ENCODE measurements around the gene ERFE. TPM values are rescaled to one million over a fixed set of nuclear protein-coding genes. Genes with fewer than 3 reads are reported as not detected.

ERFE gene
- total RNA-seq, 1 donor from 2014 or later = 0.44 TPM

- Histone ChIP-seq H3K9me3 (replicated peaks) (peaks cover 10% of the 10 kb centered on the region), H3K36me3 (no peaks in the 10 kb centered on the region), H3K27ac (replicated peaks) (no peak overlapping the region), H3K4me1 (peaks cover 11% of the 10 kb centered on the region), H3K27me3 (ENCODE audit: low read depth) (peaks cover 59% of the 10 kb centered on the region), H3K4me3 (no peak overlapping the region)
- intact Hi-C loops (cut with micrococcal nuclease) = no loop called here
- peak; percentile 7 for DNase-seq
- TF ChIP-seq CTCF (IDR thresholded peaks at IDR 0.05; ENCODE audit: borderline replicate concordance) = no peak
Observed at GRCh38 chr2:238116298-238117198, 42.2 kb upstream of the ERFE start.

GRCh38 chr2:238117199-238118154, 41.3 kb upstream of the ERFE start:
- intact Hi-C loops (cut with micrococcal nuclease) = no loop called here
- no peak for TF ChIP-seq CTCF (IDR thresholded peaks at IDR 0.05; ENCODE audit: borderline replicate concordance)
- DNase-seq = peak; percentile 8

DNA sequence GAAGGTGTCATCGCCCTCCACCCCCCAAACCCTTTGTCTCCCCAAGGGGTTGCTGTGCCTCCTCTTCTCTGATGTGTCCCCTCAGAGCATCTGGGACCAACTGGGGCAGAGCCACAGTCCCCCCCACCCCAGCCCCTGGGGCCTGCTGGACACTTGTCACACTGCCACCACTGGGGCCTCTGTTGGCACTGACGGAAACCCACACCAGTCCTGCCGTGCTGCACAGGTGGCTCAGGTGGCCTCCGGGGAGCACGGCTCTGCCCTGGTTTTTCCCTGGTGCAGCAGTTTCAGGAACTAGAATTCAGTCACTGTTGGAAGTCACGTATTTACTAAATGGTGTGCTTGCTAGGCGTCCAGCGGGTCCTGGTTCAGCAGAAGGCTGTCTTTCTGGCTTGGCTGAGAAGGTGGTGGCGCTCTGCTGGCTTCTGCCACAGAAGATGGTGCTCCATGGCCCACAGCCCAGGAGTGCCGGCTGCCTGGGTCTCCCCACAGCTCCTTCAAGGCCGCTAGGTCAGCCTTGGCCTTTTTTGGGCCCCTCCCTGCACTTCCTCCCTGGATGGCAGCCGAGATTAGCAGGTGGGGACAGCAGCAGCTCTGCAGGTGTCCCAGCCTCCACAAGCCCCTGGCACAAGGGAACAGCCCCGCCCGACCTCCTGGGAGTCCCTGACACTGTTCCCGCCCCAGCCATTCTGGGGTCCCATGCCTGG, 38.9 kb upstream of the ERFE start:
- Histone ChIP-seq H3K27me3 (ENCODE audit: low read depth) (peaks cover 53% of the 10 kb centered on the region), H3K27ac (replicated peaks) (no peak overlapping the region), H3K9me3 (replicated peaks) (no peaks in the 10 kb centered on the region), H3K4me3 (no peak overlapping the region), H3K36me3 (no peaks in the 10 kb centered on the region), H3K4me1 (peaks cover 11% of the 10 kb centered on the region)
- DNase-seq = peak; percentile 11
- no peak for TF ChIP-seq CTCF (IDR thresholded peaks at IDR 0.05; ENCODE audit: borderline replicate concordance)
- intact Hi-C loops (cut with micrococcal nuclease) = no loop called here

More at GRCh38 chr2:238117199-238118154, 41.3 kb upstream of the ERFE start:
- H3K27me3 ChIP-seq (ENCODE audit: low read depth) = peaks cover 61% of the 10 kb centered on the region
- H3K36me3 ChIP-seq = no peaks in the 10 kb centered on the region
- peaks cover 11% of the 10 kb centered on the region for H3K4me1 ChIP-seq
- peaks cover 5% of the 10 kb centered on the region for H3K9me3 ChIP-seq (replicated peaks)
- H3K27ac ChIP-seq (replicated peaks) = no peak overlapping the region
- H3K4me3 ChIP-seq = no peak overlapping the region

GRCh38 chr2:238120463-238121298, 38.1 kb upstream of the ERFE start:
- peaks cover 45% of the 10 kb centered on the region for H3K27me3 ChIP-seq (ENCODE audit: low read depth)
- intact Hi-C loops (cut with micrococcal nuclease) = no loop called here

More at GRCh38 chr2:238120463-238121298, 38.1 kb upstream of the ERFE start:
- DNase-seq = no peak
- H3K4me1 ChIP-seq = peaks cover 11% of the 10 kb centered on the region
- no peak overlapping the region for H3K4me3 ChIP-seq
- H3K27ac ChIP-seq (replicated peaks) = no peak overlapping the region
- peak; percentile 49 for TF ChIP-seq CTCF (IDR thresholded peaks at IDR 0.05; ENCODE audit: borderline replicate concordance)
- H3K9me3 ChIP-seq (replicated peaks) = no peaks in the 10 kb centered on the region
- no peaks in the 10 kb centered on the region for H3K36me3 ChIP-seq

Data from left ventricle myocardium inferior (tissue), 1 donor.